H1 (cell line): ENCODE results near the gene SOWAHC.

Source experiments
- CHD2 ChIP-seq: IDR thresholded peaks from 2 replicates; pipeline ENCODE4 v1.6.1; 2012; ENCODE audit warnings: low read length, improper control_type of control experiment
- EZH2 ChIP-seq: fragments of 200-600 bp; sonication (generic); IDR thresholded peaks from 2 replicates; pipeline ENCODE4 v1.7.1; 2012; ENCODE audit warnings: low read depth, mild to moderate bottlenecking, moderate library complexity, low read length, inconsistent platforms; ENCODE audit not compliant: severe bottlenecking

- TF ChIP-seq EZH2 (no peak), CHD2 (no peak)
Observed at GRCh38 chr2:109660046-109660860, 46.1 kb downstream of the SOWAHC start.
